GM12878 (cell line): ENCODE data around the gene GEMIN7. TPM values are rescaled to one million over a fixed set of nuclear protein-coding genes. Genes with fewer than 3 reads are reported as not detected.
A peak's percentile ranks its signal among the peaks of the same experiment; 100 is the strongest.

Experiments
- ATAC-seq: fragments of 200-7000 bp; cut with Tn5 transposase; 3 replicates; pipeline ENCODE4 v1.9.1; 2020; ENCODE audit warnings: mild to moderate bottlenecking, moderate library complexity
- BruUV-seq: library from RNA; stranded (reverse); fragments of 400-500 nt; replicated peaks from 2 replicates; lab custom pipeline; 2021; lab: Mats Ljungman, UMichigan
- CTCF ChIA-PET: fragments of 300-600 bp; sonication (Branson Sonifier 250); formaldehyde crosslinking; extraction: SDS; loops from one replicate; lab custom pipeline; 2021; ENCODE audit warnings: inconsistent platforms; lab: Yijun Ruan, JAX
- POLR2A ChIA-PET: fragments of 350-600 bp; formaldehyde crosslinking; extraction: SDS; loops from one replicate; lab custom pipeline; 2021; ENCODE audit warnings: inconsistent platforms; lab: Charles Lee
- RAD21 ChIA-PET: fragments of 300-600 bp; sonication (Branson Sonifier 250); formaldehyde crosslinking; loops from one replicate; lab custom pipeline; 2023; ENCODE audit warnings: antibody characterized with exemption; ENCODE audit not compliant: unreplicated experiment; lab: Charles Lee
- SMC1A ChIA-PET: fragments of 300-600 bp; sonication (Branson Sonifier 250); formaldehyde crosslinking; loops from one replicate; lab custom pipeline; 2023; ENCODE audit not compliant: unreplicated experiment, uncharacterized antibody; lab: Charles Lee
- DNase-seq: peaks from one replicate; pipeline ENCODE4 v3.0.0-alpha.2; 2011; ENCODE audit warnings: low read depth, low spot score
- FAIRE-seq: peaks from 3 replicates; lab custom pipeline; 2011; peaks lifted over from hg19 to GRCh38; lab: Jason Lieb, UNC
- H2AFZ ChIP-seq: 2 replicates; pipeline ENCODE4 v1.6.0; 2011; ENCODE audit warnings: low read depth, low read length, control low read depth; ENCODE audit not compliant: control insufficient read depth
- H3K27ac ChIP-seq: 2 replicates; pipeline ENCODE4 v1.5.1; 2011; ENCODE audit warnings: control low read depth; ENCODE audit not compliant: control insufficient read depth, insufficient read depth
- H3K27me3 ChIP-seq, 2 experiments: replicated peaks in 1 of 2; 2 replicates each; pipeline versions ENCODE4 v1.6.0 to v1.6.1; 2011; ENCODE audit warnings: low read length in 1 of 2; ENCODE audit not compliant: control insufficient read depth in 2 of 2, insufficient read depth in 2 of 2
- H3K36me3 ChIP-seq, 2 experiments: 2 replicates each; pipeline ENCODE4 v1.5.1; 2011; ENCODE audit warnings: low read length in 1 of 2; ENCODE audit not compliant: control insufficient read depth in 2 of 2, insufficient read depth in 2 of 2
- H3K4me1 ChIP-seq: 2 replicates; pipeline ENCODE4 v1.6.1; 2011; ENCODE audit warnings: mild to moderate bottlenecking, low read length, moderate library complexity, mixed read lengths; ENCODE audit not compliant: control insufficient read depth, insufficient read depth
- H3K4me2 ChIP-seq: 2 replicates; pipeline ENCODE4 v1.6.0; 2011; ENCODE audit warnings: control low read depth; ENCODE audit not compliant: control insufficient read depth, insufficient read depth
- H3K4me3 ChIP-seq: fragments of 200-600 bp; sonication (generic); 2 replicates; pipeline ENCODE4 v1.5.1; 2016
- H3K79me2 ChIP-seq: 2 replicates; pipeline ENCODE4 v1.6.0; 2011; ENCODE audit warnings: low read length; ENCODE audit not compliant: control insufficient read depth, insufficient read depth
- H3K9ac ChIP-seq: 2 replicates; pipeline ENCODE4 v1.8.0; 2011; ENCODE audit warnings: low read length, control low read depth, mixed read lengths; ENCODE audit not compliant: control insufficient read depth, insufficient read depth
- H3K9me3 ChIP-seq: replicated peaks from 3 replicates; pipeline ENCODE4 v1.5.1; 2011; ENCODE audit warnings: mild to moderate bottlenecking, low read length; ENCODE audit not compliant: control insufficient read depth, insufficient read depth
- H4K20me1 ChIP-seq: 2 replicates; pipeline ENCODE4 v1.6.0; 2011; ENCODE audit not compliant: control insufficient read depth, insufficient read depth
- POLR2A ChIP-seq: IDR thresholded peaks from 2 replicates; pipeline ENCODE4 v1.6.1; 2011; ENCODE audit warnings: low read depth, mild to moderate bottlenecking, low read length
- POLR2AphosphoS2 ChIP-seq: IDR thresholded peaks from 2 replicates; pipeline ENCODE4 v1.6.1; 2011; ENCODE audit warnings: low read depth, mild to moderate bottlenecking, low read length, improper control_type of control experiment, moderate library complexity
- POLR2AphosphoS5 ChIP-seq: IDR thresholded peaks from 2 replicates; pipeline ENCODE4 v1.6.1; 2011; ENCODE audit warnings: mild to moderate bottlenecking, low read length, inconsistent platforms
- WGBS: methylation state at CpG from one replicate; pipeline ENCODE4 v1.1.6; 2016; ENCODE audit warnings: low lambda C conversion rate; ENCODE audit not compliant: insufficient replicate concordance, insufficient coverage; ENCODE audit errors: missing lambda C conversion rate; 5-methylcytosine and 5-hydroxymethylcytosine counted together
- in situ Hi-C: fragments of 300-500 bp; cut with MboI; formaldehyde crosslinking; loops from 9 replicates; pipeline ENCODE4 v1.14.3; 2018; ENCODE audit warnings: mixed read lengths
- intact Hi-C: fragments of 100-400 bp; cut with micrococcal nuclease; formaldehyde crosslinking; loops from one replicate; pipeline ENCODE4 v1.14.2; 2022; ENCODE audit not compliant: unreplicated experiment
- polyA plus RNA-seq, 11 experiments: library from polyadenylated mRNA; depleted of rRNA in 4 of 11; unstranded in 6 of 11; stranded (reverse) in 5 of 11; fragments of >200 nt; fragmentation: Nextera tagmentation in 4 of 11; fragmentation: Illumina TruSeq in 1 of 11; extraction: Ambion mirVana in 4 of 11; extraction: Trizol in 1 of 11; gene quantifications; 1 replicate in 1 of 11; 2 replicates in 10 of 11; pipeline versions ENCODE4 v1.2.1 to v1.2.3, GENCODE V29; 2011 to 2016; ENCODE audit warnings: inconsistent platforms in 2 of 11, missing spikeins in 2 of 11, low read depth in 1 of 11
- total RNA-seq, 4 experiments: library from RNA; depleted of rRNA in 3 of 4; stranded (reverse); fragments of >200 nt in 3 of 4; fragmentation: Illumina TruSeq in 1 of 4; extraction: Trizol in 1 of 4; gene quantifications; 2 replicates each; pipeline versions ENCODE4 v1.2.1 to v1.2.3, GENCODE V29; 2013 to 2021
- TF ChIP-seq, protein P1 (sequence below), 3 experiments: IDR thresholded peaks in 2 of 3; conservative IDR thresholded peaks in 1 of 3; 2 replicates each; pipeline ENCODE4 v1.5.1; 2011; ENCODE audit warnings: low read depth in 3 of 3, low read length in 3 of 3, mild to moderate bottlenecking in 3 of 3, control low read depth in 2 of 3, moderate library complexity in 2 of 3, inconsistent platforms in 1 of 3, mixed read lengths in 1 of 3; ENCODE audit not compliant: control insufficient read depth in 2 of 3, insufficient read depth in 1 of 3; ENCODE audit errors: extremely low read depth in 1 of 3

GEMIN7 gene
- total and polyA plus RNA-seq, 10 of the 15 experiments (the other 5 are each of a cell fraction or from before 2014, with no cell fraction given) = 21.1 to 76.7 (median 44.9) TPM

DNA sequence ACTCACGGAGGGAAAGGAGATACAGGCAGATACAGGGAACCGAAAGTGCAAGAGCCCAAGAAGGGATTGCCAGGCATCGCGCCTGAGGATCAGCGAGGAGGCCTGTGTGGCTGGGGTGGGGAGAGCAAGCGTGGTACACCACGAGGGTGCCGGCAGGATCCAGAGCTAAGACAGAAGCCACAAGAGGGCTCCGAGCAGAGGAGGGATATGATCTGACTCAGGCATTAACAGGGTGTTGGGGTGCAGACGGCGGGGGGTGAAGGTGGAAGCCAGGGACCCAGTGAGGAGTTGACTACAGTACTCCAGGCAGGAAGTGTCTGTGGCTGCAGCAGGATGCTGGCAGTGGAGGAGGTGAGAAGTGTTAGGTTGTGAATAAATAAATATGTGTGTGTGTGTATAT, 8.5 kb downstream of the GEMIN7 start:
- Histone ChIP-seq H3K27me3 (no peaks in the 10 kb centered on the region), H2AFZ (no peak overlapping the region), H3K4me3 (no peak overlapping the region), H4K20me1 (no peaks in the 10 kb centered on the region), H3K4me1 (no peaks in the 10 kb centered on the region), H3K27ac (no peak overlapping the region), H3K9ac (no peak overlapping the region; the same call in 1 of the 2 replicates), H3K36me3 (peaks cover 8 to 15% of the 10 kb centered on the region in 2 experiments), H3K4me2 (peak overlapping the region; percentile 19; the same call in 1 of the 2 replicates), H3K79me2 (peaks cover 10% of the 10 kb centered on the region), H3K9me3 (peaks cover 2% of the 10 kb centered on the region; the same call in 2 of the 3 replicates)
- ChIA-PET CTCF (interaction anchor here (0.7 to 1.0 kb wide), 3 partner anchors 38 to 48 kb away, joined by 3 to 4 read pairs (median 3); partner anchors contain the start of gene CLASRP), RAD21 (no interaction called here), SMC1A (no interaction called here), POLR2A (no interaction called here)
- 66% methylated on average over 11 of the region's 11 CpGs for WGBS
- in situ Hi-C loops (no loop called here), intact Hi-C loops (no loop called here)
- FAIRE-seq = no peak
- no TSS peak for BruUV-seq
- no peak for ATAC-seq
- no peak for DNase-seq
- TF ChIP-seq POLR2AphosphoS5 = peak; percentile 22; the same call in 1 of the 2 replicates
- TF ChIP-seq, protein P1, sequence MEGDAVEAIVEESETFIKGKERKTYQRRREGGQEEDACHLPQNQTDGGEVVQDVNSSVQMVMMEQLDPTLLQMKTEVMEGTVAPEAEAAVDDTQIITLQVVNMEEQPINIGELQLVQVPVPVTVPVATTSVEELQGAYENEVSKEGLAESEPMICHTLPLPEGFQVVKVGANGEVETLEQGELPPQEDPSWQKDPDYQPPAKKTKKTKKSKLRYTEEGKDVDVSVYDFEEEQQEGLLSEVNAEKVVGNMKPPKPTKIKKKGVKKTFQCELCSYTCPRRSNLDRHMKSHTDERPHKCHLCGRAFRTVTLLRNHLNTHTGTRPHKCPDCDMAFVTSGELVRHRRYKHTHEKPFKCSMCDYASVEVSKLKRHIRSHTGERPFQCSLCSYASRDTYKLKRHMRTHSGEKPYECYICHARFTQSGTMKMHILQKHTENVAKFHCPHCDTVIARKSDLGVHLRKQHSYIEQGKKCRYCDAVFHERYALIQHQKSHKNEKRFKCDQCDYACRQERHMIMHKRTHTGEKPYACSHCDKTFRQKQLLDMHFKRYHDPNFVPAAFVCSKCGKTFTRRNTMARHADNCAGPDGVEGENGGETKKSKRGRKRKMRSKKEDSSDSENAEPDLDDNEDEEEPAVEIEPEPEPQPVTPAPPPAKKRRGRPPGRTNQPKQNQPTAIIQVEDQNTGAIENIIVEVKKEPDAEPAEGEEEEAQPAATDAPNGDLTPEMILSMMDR (IDR thresholded peaks at IDR 0.05 in 2 of 3, conservative IDR thresholded peaks at IDR 0.05 in 1 of 3; ENCODE audit: control insufficient read depth in 2 of 3, extremely low read depth in 1 of 3, insufficient read depth in 1 of 3, low read depth in 3 of 3, low read length in 3 of 3) = no peak

DNA sequence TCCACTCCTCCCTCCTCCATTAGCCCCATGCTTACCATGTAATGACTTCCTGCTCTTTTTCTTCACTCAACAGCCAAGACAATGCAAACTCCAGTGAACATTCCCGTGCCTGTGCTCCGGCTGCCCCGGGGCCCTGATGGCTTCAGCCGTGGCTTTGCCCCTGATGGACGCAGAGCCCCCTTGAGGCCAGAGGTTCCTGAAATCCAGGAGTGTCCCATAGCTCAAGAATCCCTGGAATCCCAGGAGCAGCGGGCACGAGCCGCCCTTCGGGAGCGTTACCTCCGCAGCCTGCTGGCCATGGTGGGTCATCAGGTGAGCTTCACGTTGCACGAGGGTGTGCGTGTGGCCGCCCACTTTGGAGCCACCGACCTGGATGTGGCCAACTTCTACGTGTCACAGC, 11.0 kb downstream of the GEMIN7 start:
- ChIA-PET SMC1A (interaction anchor here (1.7 to 1.8 kb wide), 3 partner anchors 10 to 88 kb away, joined by 4 to 7 read pairs (median 6); partner anchors contain the start of gene BLOC1S3), POLR2A (interaction anchor here (1.8 kb wide), 1 partner anchor 15 kb away, joined by 4 read pairs; no protein-coding TSS in a partner anchor), RAD21 (no interaction called here), CTCF (interaction anchor here (0.7 to 3.1 kb wide), 3 partner anchors 10 to 410 kb away, joined by 3 to 12 read pairs (median 4); no protein-coding TSS in a partner anchor)
- BruUV-seq = no TSS peak
- no peak overlapping the region for H2AFZ ChIP-seq
- peaks cover 29% of the 10 kb centered on the region for H3K79me2 ChIP-seq
- no peak overlapping the region for H3K27ac ChIP-seq
- DNase-seq (no peak), FAIRE-seq (no peak), ATAC-seq (no peak)
- intact Hi-C loops (loop anchor here (5.0 to 10.0 kb wide), 3 partner anchors 87 to 395 kb away; partner anchors contain the start of genes BLOC1S3 and TRAPPC6A), in situ Hi-C loops (no loop called here)
- peaks cover 8 to 15% of the 10 kb centered on the region in 2 experiments for H3K36me3 ChIP-seq
- no peak overlapping the region for H3K9ac ChIP-seq
- H3K27me3 ChIP-seq = no peaks in the 10 kb centered on the region
- H3K4me2 ChIP-seq = no peak overlapping the region
- H3K4me3 ChIP-seq = no peak overlapping the region
- peaks cover 9% of the 10 kb centered on the region for H3K4me1 ChIP-seq
- H4K20me1 ChIP-seq = no peaks in the 10 kb centered on the region
- WGBS = 96% methylated on average over 17 of the region's 17 CpGs
- TF ChIP-seq POLR2AphosphoS2 = no peak
- TF ChIP-seq POLR2A = peak; percentile 17; the same call in 1 of the 2 replicates
- TF ChIP-seq, all 136 proteins: peak for 1
- H3K9me3 ChIP-seq = peaks cover 2% of the 10 kb centered on the region; the same call in 2 of the 3 replicates
